RWPE1 (cell line): Measurements from ENCODE around the gene KIF4A.
"Not testable (repeated sequence)": the region's sequence is repeated elsewhere in the genome, so short reads cannot be mapped to it uniquely, and the experiment has no call there.

Source experiments
- CTCF ChIA-PET: fragments of 350-600 bp; sonication (Branson Sonifier 250); formaldehyde crosslinking; extraction: SDS; loops from one replicate; lab custom pipeline; 2021; lab: Yijun Ruan, JAX
- POLR2A ChIA-PET: fragments of 400-600 bp; formaldehyde crosslinking; extraction: SDS; loops from one replicate; lab custom pipeline; 2020; ENCODE audit warnings: antibody characterized with exemption; ENCODE audit not compliant: low non-redundant PET; lab: Yijun Ruan, JAX
- DNase-seq: peaks from one replicate; pipeline ENCODE4 v3.0.0; 2012; ENCODE audit warnings: low spot score
- H3K27ac ChIP-seq: fragments of 450-650 bp; 2 replicates; pipeline ENCODE4 v1.5.1; 2017
- TF ChIP-seq, protein P1 (sequence below): fragments of 450-650 bp; conservative IDR thresholded peaks from 2 replicates; pipeline ENCODE4 v1.5.1; 2017; ENCODE audit warnings: low read depth, mild to moderate bottlenecking

Gene KIF4A

DNA sequence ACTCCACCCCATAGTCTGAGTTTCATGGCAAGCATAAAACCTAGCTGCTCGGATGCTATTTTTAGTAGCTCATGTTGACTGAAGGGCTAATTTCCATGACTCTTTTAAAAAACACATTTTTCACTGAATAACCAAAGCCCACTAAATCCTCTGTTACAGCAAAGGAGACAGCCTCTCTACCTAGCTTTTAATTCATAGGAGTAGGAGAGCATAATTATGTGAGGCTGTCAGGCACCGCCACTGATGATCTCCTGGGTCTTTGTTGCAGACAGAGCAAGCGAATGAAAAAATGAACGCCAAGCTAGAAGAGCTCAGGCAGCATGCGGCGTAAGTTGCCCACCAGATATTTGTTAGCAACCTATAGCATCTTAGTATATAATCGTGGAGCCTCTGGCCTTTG lies 53.5 kb downstream of the KIF4A start:
- CTCF ChIA-PET, result no interaction called here
- TF ChIP-seq, protein P1, sequence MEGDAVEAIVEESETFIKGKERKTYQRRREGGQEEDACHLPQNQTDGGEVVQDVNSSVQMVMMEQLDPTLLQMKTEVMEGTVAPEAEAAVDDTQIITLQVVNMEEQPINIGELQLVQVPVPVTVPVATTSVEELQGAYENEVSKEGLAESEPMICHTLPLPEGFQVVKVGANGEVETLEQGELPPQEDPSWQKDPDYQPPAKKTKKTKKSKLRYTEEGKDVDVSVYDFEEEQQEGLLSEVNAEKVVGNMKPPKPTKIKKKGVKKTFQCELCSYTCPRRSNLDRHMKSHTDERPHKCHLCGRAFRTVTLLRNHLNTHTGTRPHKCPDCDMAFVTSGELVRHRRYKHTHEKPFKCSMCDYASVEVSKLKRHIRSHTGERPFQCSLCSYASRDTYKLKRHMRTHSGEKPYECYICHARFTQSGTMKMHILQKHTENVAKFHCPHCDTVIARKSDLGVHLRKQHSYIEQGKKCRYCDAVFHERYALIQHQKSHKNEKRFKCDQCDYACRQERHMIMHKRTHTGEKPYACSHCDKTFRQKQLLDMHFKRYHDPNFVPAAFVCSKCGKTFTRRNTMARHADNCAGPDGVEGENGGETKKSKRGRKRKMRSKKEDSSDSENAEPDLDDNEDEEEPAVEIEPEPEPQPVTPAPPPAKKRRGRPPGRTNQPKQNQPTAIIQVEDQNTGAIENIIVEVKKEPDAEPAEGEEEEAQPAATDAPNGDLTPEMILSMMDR, result no peak
- DNase-seq, result no peak
- POLR2A ChIA-PET, result no interaction called here
- no peak overlapping the region for H3K27ac ChIP-seq

DNA sequence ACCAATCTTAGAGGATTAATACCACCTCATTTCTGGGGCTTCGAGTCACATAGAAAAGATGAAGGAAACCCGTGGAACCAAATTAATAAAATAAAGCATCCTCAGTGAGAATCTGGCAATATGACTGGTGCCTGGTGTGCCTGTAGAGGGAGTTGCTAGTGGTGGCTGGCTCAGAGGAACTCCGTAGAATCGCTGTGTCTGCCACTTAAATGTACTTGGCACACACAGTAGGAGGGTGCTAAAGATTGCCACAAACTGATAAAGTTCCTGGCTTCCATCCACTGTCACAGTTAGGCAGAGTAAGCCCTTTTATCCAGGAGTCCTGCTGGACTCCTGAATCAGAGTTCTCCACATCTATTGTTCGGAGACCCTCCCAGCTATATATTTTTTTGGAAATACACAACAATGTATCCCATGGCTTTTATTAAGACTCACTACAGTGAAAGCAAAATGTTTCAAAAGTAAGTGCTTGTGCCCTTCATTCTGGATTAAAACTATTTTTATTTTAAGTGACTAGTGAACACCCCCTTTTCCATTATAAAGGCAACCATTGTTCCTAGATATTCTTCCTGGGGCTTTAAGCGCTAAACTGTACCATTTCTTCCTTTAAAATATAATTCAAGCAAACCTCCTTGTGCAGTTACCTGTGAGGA lies 56.6 kb downstream of the KIF4A start:
- CTCF ChIA-PET, result interaction anchor here (0.7 kb wide), 1 partner anchor 60 kb away, joined by 4 read pairs; no protein-coding TSS in a partner anchor
- no peak for DNase-seq
- POLR2A ChIA-PET, result no interaction called here
- TF ChIP-seq, protein P1, result no peak
- no peak overlapping the region for H3K27ac ChIP-seq

DNA sequence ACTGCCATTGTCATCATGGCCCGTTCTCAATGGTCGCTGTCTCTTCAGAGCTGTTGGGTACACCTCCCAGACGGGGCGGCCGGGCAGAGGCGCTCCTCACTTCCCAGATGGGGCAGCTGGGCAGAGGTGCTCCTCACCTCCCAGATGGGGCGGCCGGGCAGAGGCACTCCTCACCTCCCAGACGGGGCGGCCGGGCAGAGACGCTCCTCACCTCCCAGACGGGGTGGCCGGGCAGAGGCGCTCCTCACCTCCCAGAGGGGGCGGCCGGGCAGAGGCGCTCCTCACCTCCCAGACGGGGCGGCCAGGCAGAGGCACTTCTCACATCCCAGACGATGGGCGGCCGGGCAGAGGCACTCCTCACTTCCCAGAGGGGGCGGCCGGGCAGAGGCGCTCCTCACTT lies 58.9 kb downstream of the KIF4A start:
- CTCF ChIA-PET, POLR2A ChIA-PET, DNase-seq, H3K27ac ChIP-seq: not testable (repeated sequence)

DNA sequence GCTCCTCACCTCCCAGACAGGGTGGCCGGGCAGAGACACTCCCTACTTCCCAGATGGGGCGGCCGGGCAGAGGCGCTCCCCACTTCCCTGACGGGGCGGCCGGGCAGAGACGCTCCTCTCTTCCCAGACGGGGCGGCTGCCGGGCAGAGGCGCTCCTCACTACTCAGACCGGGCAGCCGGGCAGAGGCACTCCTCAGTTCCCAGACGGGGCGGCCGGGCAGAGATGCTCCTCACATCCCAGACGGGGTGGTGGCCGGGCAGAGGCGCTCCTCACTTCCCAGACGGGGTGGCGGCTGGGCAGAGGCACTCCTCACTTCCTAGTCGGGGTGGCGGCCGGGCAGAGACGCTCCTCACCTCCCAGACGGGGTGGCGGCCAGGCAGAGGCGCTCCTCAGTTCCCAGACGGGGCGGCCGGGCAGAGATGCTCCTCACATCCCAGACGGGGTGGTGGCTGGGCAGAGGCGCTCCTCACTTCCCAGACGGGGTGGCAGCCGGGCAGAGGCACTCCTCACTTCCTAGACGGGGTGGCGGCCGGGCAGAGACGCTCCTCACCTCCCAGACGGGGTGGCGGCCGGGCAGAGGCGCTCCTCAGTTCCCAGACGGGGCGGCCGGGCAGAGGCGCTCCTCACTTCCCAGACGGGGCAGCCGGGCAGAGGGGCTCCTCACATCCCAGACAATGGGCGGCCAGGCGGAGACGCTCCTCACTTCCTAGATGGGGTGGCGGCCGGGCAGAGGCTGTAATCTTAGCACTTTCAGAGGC lies 59.6 kb downstream of the KIF4A start:
- DNase-seq, CTCF ChIA-PET, H3K27ac ChIP-seq, POLR2A ChIA-PET: not testable (repeated sequence)

DNA sequence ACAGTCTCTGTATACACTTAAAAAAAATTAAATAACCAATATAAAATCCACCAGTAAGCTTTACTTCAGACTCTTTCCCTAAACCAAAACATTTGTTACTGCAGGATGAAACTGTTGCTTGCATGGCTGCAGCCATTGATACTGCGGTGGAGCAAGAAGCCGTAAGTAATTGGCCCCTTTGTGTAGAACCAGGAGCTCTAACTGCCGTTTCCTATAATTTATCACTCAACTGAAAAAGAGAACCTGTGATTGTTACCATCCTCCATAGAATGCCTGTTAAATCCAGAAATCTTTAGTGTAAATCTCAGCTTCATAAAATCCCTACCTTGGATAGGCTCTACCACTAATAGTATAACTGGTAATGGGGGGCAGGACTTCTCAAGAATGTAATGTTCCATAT lies 62.6 kb downstream of the KIF4A start:
- no peak for DNase-seq
- no peak overlapping the region for H3K27ac ChIP-seq
- TF ChIP-seq, protein P1, result no peak
- ChIA-PET POLR2A (no interaction called here), CTCF (no interaction called here)

DNA sequence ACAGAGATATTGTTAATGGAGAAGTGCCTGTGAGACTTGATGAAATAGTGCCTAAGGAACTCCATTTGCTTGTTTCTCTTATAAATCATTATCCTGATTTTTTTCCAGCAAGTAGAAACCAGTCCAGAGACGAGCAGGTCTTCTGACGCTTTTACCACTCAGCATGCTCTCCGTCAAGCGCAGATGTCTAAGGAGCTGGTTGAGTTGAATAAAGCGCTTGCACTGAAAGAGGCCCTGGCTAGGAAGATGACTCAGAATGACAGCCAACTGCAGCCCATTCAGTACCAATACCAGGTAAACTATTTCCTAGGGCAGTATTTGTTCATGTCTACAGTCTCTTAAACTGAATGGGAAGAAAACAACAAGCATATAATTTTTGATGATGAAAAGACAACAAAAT lies 63.6 kb downstream of the KIF4A start:
- no peak for DNase-seq
- ChIA-PET POLR2A (no interaction called here), CTCF (no interaction called here)
- no peak overlapping the region for H3K27ac ChIP-seq
- TF ChIP-seq, protein P1, result no peak

DNA sequence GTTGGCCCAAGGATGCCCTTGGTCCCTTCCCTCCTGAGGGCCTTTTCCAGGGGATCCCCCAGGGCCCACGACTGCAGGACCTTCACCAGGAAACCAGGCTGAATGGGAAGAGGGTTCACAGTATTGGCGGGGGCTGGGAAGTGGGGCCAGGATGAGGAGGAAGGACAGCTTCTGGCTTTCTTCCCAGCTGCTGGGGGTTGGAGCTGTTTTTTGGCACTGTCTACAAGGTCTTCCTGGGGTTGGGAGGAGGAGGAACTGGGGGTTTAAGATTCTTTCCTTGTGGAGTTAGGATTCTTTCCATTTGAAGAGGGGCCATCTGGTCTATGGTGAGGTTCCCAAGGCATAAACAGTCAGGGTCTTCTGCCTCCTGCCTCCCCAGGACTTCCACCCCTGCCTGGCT lies 64.8 kb downstream of the KIF4A start:
- no peak for DNase-seq
- TF ChIP-seq, protein P1, result no peak
- POLR2A ChIA-PET, result no interaction called here
- H3K27ac ChIP-seq, result no peak overlapping the region
- CTCF ChIA-PET, result no interaction called here
